Inflammatory macrophage treated with lipopolysaccharide for 1 hour (primary cell): ENCODE measurements around the gene ALDH3A2.
A peak's percentile ranks its signal among the peaks of the same experiment; 100 is the strongest.

Experiments used
- DNase-seq, 2 donors: peaks; one replicate each; pipeline ENCODE4 v3.0.0-alpha.2; 2020 to 2022

Gene ALDH3A2

DNA sequence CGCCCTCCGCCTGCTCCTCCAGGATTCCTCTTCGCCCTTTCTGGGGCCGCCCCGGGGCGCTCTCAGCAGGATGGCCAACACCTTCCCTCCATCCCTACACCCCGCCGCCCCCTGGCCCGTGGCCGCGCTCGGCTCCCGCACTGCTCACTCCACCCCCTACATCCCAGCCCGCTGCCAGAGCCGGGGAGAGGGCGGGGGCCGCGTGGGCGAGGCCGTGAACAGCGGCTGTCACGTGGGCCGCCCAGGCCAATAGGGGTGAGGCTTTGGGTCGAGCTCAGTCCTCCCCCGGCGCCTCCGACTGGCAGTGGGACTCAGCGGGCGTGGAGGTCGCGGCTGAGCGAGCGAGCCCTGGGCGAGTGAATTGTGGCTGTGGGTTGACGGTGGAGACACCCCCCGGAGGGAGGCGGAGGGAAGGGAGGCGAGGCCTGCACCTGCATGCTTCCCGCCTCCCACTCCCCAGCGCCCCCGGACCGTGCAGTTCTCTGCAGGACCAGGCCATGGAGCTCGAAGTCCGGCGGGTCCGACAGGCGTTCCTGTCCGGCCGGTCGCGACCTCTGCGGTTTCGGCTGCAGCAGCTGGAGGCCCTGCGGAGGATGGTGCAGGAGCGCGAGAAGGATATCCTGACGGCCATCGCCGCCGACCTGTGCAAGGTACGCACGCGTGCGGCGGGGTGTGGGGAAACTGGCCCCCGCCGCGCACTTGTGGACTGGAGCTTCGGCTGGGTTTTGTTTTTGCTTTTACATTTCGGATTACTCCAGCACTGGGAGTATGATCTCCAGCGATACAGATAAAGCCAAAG, at the start of gene ALDH3A2:
ALDH3A2 (plus strand) TSS at position 277 of the 799 bp plus-strand sequence; CDS start at position 498, 221 bp downstream.
- DNase-seq: peak; percentile 93 to 96

DNA sequence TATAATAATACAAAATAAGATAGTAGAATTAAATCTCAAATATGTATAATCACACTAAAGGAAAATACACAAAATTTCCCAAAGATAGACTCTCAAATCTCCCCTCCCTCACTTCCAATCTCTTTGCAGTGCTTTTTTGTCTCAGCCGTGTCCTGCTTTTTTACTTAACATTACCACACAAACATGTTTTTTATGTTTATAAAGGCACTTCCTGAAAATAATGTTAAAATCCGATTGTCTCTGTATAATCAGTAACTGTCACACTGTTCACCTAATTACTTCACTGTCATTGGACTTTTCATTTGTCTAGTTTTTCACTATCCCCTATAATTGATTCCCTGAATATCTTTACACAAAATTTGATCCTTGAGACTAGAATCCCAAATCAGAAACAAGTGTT, 38.2 kb upstream of the ALDH3A2 start:
- DNase-seq: peak; percentile 29 to 32

DNA sequence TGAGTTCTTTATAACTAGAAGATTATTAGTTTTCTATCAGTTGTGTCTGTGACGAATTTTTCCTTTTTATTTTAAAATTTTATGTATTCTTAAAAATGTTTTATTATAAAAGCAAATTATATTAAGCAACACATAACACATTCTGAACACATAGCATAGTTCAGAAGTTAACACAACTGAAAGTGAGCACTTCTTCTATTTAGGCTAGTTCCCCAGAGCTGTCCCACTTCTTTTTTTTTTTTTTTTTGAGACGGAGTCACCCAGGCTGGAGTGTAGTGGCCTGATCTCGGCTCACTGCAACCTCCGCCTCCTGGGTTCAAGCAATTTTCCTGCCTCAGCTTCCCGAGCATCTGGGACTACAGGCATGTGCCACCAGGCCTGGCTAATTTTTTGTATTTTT, 37.7 kb upstream of the ALDH3A2 start:
- DNase-seq: peak; percentile 53 to 72

DNA sequence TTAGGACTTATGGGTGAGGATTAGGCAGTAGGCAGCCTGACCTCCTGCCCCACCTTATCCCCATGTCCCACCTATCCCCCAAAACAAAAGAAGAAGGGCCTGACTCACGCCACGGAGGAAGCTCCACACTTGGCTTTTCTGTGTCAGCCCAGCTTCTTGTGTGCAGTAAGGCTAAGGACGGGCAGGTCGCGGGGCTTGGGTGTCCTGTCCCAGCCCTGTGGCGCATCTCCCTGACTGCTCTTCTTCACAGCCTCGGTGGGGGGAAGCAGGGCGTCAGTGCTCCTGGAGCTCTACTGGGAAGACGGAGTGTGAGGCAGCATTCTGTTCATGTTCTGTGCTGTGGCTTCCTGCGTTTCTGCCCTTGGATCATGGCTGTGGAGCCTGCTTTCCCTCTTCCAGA, 34.6 kb upstream of the ALDH3A2 start:
- no peak for DNase-seq

DNA sequence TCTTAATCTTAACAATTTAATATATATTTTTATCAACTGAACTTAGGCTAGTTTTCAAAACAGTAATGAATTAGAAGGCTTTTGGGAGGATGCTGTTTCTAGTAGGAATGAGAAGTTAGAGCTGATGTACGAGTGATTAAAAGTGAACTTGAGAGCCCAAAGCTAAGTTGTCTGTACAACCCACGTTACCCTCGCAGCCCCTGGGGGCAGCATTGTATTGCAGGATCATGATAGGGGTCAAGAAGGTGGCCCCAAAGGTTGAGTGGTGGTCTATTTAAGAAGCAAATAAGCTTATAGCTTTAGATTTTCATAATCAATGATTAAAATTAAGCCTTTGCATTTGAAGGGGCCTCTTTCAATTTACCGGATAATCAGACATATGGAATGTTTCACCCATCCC, 33.7 kb upstream of the ALDH3A2 start:
- DNase-seq: no peak

DNA sequence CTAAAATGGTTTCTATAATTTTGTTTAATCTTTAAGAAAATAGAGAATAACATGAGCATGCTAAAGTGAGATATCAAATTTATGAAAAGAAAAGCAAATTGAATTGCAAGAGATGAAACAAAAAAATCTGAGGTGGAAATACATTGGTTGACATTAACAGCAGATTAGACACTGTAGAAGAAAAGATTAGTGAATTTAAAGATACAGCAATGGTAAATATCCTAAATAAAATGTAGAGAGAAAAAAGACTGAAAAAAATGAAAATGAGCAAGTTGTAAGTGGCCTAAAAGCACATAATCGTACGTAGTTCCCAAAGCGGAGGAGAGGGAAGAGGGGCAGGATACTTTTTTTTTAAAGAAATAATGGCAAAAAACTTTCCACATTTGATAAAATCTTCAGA, 30.5 kb upstream of the ALDH3A2 start:
- no peak for DNase-seq

DNA sequence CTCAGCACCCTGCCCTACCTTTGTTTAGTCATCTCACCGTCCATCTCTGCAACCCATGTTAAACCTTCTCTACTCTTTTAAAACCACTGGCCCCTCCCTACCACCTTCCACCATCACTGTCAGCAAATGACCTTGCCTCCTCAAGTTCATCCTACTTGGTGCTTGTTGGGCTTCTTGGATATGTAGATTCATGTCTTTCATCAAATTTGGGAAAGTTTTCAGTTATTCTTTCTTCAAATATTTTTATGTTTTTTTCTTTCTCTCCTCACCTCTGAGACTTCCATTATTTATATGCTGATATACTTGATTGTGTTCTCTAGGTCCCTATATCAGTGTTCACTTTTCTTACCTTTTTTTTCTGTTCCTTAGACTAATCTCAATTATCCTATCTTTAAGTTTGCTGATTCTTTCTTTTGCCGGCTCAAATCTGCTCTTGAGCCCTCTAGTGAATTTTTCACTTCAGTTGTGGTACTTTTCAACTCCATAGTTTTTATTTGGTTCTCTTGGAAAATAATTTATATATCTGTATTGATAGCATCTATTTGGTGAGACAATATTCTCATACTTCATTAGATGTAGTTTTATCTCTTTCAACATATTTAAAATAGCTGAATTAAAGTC, 28.7 kb upstream of the ALDH3A2 start:
- DNase-seq: no peak

DNA sequence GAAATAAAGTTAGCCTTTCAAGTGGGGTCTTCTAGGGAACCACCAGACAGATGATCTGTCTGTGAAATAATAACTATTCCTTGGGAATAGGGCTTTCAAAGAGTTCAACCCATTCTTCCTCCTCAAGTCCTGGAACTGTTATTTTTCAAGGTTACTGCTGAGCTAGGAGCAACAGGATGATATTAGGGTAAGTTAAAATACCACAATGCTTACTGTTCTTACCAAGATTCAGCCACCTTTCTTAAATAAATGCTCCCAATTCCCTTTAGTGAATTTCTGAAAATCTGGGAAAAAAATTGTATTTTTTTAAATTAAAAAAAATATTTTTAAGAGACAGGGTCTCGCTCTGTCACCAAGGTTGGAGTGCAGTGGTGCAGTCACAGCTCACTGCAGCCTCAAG, 26.9 kb upstream of the ALDH3A2 start:
- DNase-seq: no peak

DNA sequence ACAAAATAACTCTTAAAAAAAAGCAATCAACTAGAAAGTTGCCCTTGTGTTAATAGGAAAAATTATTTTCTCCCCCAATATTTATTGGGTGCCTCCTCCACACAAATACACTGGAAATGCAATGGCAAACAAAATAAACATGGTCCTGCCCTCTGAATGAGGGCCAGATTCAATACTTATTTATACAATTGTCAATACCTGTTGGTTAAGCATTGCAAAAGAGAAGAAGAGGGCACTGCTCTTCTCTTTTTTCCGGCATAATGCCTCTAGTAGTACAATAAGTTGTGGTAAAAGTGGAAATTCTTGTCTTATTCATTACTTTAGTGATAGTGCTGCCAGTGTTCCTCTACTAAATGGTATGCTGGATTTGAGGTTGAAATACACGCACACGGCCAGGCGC, 22.5 kb upstream of the ALDH3A2 start:
- DNase-seq: no peak

DNA sequence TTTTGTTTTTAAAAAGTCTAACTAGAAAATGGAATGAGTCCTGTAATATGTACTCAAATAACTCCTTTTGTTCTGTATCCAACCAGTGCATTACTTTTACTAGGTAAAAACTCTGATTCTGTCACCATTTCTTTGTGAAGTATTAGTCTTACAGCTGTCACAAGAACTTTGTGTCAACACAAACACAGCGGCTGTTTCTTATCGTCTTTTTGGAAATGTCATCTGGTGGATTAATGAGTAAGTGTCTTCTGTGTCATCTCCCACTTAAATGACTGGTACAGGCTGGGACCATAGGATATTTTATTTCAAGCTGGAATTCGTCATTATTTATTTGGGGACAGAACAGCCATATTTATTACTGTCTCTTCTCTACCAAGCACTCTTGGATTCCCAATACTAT, 19.1 kb upstream of the ALDH3A2 start:
- no peak for DNase-seq

DNA sequence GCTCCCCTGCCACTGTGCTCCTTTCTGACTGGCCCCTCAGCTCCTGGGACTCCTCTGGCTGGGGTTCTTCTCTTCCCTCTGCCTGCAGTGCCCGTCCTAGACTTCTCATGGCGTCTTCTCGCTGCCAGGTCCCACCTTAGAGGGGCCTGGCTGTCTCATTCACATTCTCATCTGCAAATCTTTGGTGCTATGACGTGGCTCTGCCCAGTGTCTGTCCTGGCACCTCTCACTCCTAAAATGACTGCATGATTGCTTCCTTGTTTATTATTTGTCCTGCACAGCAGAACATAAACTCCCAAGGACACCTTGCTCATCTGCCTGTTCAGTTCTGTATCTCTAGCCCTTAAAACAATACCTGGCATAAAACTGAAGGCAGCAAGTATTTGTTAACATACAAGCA, 18.5 kb upstream of the ALDH3A2 start:
- no peak for DNase-seq

DNA sequence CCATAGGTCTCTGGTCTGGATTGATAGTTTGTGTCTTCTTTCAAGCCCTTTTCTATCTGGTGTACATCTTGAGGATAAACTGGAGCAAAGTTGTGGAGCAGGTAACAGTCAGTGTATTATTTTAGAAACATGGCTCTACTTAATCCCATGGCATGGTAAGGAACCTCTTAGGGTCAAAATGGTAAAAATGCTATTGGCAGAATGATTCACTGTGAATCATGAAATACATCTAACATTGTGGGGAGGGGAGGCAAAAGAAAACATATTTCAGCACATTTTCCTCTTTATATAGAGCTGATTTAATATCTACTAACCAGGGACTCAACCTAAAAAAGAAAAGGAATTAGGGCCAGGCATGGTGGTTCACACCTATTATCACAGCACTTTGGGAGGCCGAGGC, 17.9 kb upstream of the ALDH3A2 start:
- no peak for DNase-seq

DNA sequence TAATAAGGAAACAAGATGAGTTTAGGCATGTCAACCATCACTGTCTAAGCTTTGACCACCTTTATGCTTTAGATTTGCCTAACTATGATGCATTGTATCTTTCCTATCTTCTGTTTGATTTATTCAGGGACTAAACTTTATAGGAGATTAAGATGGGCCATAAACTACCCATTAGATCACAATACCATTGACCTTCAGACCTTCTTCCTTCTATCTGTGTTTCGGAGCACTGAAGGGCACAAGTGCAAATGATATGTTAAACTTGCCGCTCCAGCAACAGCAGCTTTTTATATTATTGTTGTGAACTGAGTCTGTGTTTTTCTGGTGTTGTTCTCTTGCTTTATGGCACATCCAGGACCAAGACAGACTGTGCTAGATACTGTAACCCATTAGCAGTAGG, 16.6 kb upstream of the ALDH3A2 start:
- no peak for DNase-seq

DNA sequence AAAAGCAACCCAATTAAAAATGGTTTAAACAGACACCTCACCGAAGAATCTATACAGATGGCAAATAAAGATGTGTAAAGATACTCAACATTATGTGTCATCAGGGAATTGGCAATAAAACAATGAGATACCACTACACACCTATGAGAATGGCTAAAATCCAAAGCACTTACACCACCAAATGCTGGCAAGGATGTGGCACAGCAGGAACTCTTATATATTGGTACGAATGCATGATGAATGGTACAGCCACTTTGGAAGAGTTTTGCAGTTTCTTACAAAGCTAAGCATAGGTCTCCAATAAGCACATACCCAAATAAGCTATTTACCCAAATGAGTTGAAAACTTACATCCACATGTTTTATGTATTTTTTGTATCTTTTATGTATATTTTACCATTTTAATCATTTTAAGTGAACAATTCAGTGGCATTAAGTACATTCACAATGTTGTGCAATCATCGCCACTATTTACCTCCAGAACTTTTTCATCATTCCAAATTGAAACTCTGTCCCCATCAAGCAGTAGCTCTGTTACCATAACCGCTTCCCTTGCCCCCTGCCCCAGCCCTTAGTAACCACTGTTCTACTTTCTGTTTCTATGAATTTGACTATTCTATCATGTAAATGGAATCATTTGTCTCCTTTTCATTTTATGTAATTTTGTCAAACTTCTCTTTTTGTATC, 6.7 kb upstream of the ALDH3A2 start:
- DNase-seq: no peak

DNA sequence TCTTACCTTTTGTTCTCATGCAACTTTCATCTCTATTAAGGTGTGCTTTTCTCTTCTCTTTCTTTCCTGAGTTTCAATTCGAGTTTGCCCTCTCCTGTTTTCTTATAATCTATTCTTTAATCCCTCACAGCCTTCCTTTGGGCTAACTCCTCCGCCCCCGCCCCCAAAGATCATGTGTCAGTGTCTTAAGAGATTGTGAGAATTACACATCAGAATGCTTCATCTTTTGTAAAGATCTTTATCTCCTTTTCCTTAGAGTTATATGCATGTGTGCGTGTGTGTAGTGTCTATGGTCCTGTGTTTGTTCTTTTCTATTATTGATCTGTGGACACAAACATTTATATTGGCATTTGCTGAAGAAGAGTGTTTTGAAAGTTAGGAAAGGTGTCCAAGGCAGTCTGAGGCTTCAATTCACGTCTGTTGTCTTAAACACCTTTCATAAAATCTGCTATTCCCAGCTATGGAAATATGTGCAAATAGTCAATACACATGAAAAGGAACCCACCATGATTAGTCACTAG, 6.1 kb upstream of the ALDH3A2 start:
- DNase-seq: no peak

DNA sequence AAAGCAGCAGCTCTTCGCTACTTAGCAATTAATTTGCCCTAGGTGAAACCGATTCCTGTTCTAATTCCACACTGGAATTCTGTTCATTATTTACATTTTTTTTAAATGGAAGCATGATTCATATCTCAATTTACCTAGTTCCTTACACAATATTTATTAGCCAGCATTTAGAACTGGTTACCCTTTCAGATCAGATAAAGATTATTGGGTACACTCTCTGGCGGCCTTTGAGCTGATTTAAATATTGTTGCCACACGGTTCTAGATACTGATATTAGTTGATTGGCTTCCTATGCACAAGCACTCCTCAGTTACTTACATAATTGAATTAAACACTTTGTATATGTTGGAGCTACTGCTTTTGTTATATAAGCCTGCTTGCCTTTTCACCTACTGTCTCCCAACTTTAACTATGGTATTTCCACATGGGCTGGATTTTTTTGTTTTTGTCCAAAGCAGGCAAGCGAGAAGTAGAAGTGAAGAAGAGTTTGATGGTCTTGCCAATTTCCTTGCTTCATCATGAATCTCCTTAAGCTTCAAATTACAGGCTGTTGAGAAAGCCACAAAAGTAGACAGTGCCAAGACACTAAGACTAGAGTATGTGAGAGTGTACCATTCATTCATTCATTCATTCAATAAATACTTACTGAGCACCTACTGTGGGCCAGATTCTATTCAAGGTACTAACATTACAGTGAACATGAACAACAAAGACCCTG, 3.9 kb upstream of the ALDH3A2 start:
- no peak for DNase-seq

DNA sequence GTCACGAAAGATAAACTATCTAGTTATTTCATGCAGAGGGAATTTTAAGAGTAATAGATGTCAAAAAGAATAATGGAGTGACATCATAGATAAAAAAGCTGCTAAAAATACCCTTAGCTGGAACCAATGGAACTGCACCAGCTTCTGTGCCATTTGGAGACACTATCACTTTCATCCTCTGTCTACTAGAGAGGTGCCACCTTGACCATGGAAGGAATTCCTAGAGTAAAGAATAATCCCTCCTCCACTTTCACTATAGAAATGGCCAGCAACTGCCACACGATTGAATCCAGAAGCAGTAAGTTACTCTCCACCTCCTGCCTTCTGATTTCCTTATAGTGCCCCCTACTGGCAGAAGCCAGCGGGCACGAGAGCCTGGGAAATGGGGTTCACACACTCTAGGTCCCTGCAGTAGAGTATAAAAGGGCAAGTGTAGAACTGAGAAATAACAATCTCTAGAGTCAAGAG, 2.8 kb upstream of the ALDH3A2 start:
- DNase-seq: peak; percentile 62 to 91

DNA sequence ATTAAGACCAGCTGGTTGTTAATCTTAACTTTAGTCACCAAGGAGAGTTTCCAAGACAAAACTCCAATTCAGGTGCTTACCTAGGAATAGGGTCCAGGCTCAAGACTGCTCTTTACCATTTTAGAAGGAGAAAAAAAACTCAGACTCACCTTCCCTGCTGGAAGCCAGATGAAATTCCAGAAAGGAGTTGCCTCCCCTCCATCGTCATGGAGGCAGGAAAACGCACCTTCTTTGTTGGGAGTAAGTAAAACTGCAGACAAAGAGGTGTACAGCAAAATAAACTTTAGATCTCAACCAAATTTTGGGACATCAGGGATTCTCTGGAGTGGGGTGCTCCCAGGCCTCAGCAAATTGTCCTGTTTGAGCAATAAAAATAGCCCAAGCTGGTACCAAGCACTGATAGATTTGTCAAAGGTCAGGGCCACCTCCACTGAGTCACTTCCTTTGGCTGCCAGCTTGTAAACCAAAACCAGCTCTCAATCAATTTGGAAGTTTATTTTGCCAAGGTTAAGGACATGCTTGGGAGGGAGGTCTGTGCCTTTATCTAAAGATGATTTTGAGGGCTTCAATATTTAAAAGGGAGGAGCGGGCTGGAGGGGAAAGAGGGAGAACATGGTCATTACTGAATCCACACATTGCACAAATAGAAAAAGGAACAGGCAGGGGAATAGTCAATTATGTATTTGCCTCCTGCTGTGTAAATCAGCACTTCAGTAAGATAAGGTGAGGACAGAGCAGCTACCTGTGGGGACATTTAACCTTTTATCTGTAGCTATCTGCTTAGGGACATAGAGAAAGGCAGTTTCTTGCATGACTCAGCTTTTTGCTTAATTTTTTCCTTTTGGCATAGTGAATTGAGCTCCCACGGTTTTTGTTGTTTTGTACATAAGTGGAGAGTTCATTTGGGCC, 1.5 kb upstream of the ALDH3A2 start:
- DNase-seq: peak; percentile 29 to 36

DNA sequence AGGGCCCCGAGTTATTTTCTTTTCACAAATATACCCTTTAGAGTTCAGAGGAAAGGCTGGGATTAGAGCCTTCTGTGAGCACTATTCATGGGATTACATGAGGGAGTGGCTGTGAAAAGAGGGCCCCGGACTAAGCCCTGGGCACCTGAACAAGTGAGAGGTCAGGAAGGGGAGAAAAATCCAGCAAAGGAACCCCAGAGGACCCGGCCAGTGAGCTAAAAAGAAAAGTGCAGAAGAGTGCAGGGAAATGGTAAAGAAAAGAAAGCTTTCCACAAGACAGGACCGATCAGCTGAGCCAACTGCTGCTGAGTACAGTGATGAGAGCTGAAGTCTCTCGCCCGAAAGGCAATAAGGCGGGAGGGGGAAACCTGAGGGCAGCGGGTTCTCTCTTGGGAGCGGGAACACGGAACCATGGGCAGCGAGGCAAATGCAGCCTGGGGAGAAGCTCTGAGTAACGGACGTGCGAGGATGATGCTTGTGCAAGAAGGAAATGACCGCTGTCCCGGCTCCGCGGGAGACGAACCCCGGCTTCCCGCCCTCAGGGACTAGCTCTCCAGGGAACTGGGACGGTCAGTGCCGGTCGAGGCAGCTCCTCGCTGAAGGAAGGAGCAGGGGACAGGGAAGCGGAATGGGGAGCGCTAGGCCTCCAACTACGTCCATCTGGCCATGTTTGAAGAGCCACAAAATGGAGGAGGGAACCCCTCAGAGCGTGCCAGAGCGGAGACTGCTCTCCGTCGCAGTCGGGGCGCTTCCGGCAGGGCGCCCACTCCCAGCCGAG, 665 bp upstream of the ALDH3A2 start:
- DNase-seq: peak; percentile 83 to 89

DNA sequence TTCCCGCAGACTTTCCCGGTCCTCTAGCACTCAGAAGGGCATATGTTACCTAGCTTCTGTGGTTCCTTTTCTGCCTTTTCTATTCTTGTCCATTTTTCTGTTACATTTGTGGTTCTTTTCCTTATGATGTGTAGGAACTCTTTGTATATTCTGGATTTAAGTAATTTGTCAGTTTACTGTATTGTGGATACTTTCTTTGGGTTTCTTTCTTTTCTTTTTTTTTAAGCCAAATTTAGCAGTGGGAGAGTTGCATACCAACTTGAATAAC, 657 bp downstream of the ALDH3A2 start:
- no peak for DNase-seq

DNA sequence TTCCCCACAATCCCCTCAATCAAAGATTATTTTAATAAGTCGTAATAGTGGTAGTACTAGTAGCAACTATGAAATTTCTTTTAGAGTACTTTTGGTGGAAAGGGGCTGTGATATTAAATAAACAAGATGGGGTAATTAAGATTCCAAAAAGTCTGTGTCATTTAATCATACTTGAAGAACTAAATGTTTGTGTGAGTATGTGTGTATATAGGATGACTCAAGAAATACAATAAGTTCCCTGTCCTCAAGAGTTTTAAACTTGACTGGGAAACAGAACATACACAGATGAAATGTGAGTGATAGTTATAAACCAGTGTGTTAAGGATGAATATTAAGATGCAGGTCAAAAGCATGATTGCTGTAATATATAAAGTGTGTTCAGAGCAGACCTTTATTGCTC, 2.3 kb downstream of the ALDH3A2 start:
- no peak for DNase-seq
